D721Med (cell line): Measurements from ENCODE around the gene RASAL3.

Experiments
- DNase-seq: peaks from one replicate; pipeline ENCODE4 v3.0.0; 2011; ENCODE audit warnings: low spot score; ENCODE audit not compliant: insufficient read length
- FAIRE-seq: peaks from 2 replicates; lab custom pipeline; 2011; peaks lifted over from hg19 to GRCh38; lab: Jason Lieb, UNC
- CTCF ChIP-seq: IDR thresholded peaks from 2 replicates; pipeline ENCODE4 v1.5.1; 2012; ENCODE audit warnings: mild to moderate bottlenecking, control low read depth; ENCODE audit not compliant: insufficient read depth; ENCODE audit errors: missing control alignments

RASAL3 gene

GRCh38 chr19:15450528-15450890 lies 13.8 kb downstream of the RASAL3 start:
- FAIRE-seq, result no peak
- DNase-seq, result no peak
- TF ChIP-seq CTCF, result no peak

- TF ChIP-seq CTCF, result no peak
- DNase-seq (peak; percentile 93), FAIRE-seq (no peak)
Measured at GRCh38 chr19:15449620-15450527, 14.5 kb downstream of the RASAL3 start, which contains the start of gene WIZ. Gene WIZ (minus strand): TSS chr19:15449956. CDS start chr19:15448307, 1,649 bp downstream.

GRCh38 chr19:15448778-15449619 lies 15.3 kb downstream of the RASAL3 start:
- FAIRE-seq (no peak), DNase-seq (no peak)
- no peak for TF ChIP-seq CTCF

GRCh38 chr19:15448044-15448777 lies 16.1 kb downstream of the RASAL3 start:
- no peak for DNase-seq
- TF ChIP-seq CTCF, result no peak
- FAIRE-seq, result no peak

GRCh38 chr19:15447057-15447456 lies 17.3 kb downstream of the RASAL3 start:
- no peak for FAIRE-seq
- no peak for TF ChIP-seq CTCF
- DNase-seq, result no peak

GRCh38 chr19:15445807-15446376 lies 18.5 kb downstream of the RASAL3 start:
- no peak for FAIRE-seq
- no peak for TF ChIP-seq CTCF

More at GRCh38 chr19:15445807-15446376, 18.5 kb downstream of the RASAL3 start:
- no peak for DNase-seq
